GM12891 (cell line): Measurements from ENCODE around the gene ZNF490.

Source experiments
- POLR2A ChIP-seq: IDR thresholded peaks from 2 replicates; pipeline ENCODE4 v1.6.1; 2011; ENCODE audit warnings: low read depth, low read length, control low read depth
- POLR2AphosphoS5 ChIP-seq: IDR thresholded peaks from 2 replicates; pipeline ENCODE4 v1.6.1; 2011; ENCODE audit warnings: low read depth, low read length, control low read depth
- SPI1 ChIP-seq: IDR thresholded peaks from 2 replicates; pipeline ENCODE4 v1.6.1; 2011; ENCODE audit warnings: low read depth, low read length, control low read depth
- TAF1 ChIP-seq: IDR thresholded peaks from 2 replicates; pipeline ENCODE4 v1.6.1; 2011; ENCODE audit warnings: low read depth, low read length, control low read depth

DNA sequence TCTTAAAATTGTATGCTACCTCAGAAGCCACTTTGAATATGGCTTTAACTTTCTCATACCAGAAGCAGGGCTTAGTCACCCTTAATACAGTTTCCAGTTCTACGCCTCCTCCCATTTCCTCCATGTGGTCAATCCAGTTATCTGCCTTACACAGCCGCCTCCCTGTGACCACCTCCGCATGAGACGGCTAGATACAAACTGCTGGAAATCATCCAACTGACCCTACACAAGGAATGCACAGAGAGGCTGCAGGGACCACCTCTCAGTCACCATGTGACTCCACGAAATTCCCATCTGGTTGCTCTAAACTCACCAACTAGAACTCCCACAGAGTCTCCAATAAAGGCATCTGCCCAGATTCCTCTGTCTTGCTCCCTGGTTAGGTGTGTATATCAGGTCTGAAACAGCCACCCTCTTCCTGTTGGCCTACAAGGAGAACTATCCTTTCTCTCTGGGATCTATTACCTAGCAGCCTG, 66.2 kb downstream of the ZNF490 start:
- no peak for TF ChIP-seq POLR2AphosphoS5
- TF ChIP-seq POLR2A: no peak
- TF ChIP-seq TAF1: no peak
- TF ChIP-seq SPI1: no peak
